Subcutaneous adipose tissue (tissue), 4 donors: ENCODE data around the gene NDRG3. TPM values are rescaled to one million over a fixed set of nuclear protein-coding genes. Genes with fewer than 3 reads are reported as not detected.

Source experiments
- CTCF ChIP-seq: fragments of 450-650 bp; IDR thresholded peaks from one replicate; pipeline ENCODE4 v1.5.1; 2016; ENCODE audit warnings: low read depth, mild to moderate bottlenecking, control low read depth, antibody characterized with exemption, moderate library complexity
- total RNA-seq, 4 donors: library from RNA; depleted of rRNA; stranded (reverse); fragments of >200 nt; gene quantifications; one replicate each; pipeline ENCODE4 v1.1.0, GENCODE V29; 2016

NDRG3 gene
- total RNA-seq, 4 donors from 2014 or later: 11.5 to 25.2 (median 20.2) TPM

- no peak for TF ChIP-seq CTCF
Observed at GRCh38 chr20:36760647-36761046, 14.8 kb upstream of the NDRG3 start.

GRCh38 chr20:36758276-36758675 is 12.4 kb upstream of the NDRG3 start:
- no peak for TF ChIP-seq CTCF

- no peak for TF ChIP-seq CTCF
Observed at GRCh38 chr20:36756496-36756895, 10.6 kb upstream of the NDRG3 start.

- TF ChIP-seq CTCF: no peak
Observed at GRCh38 chr20:36754656-36755222, 8.8 kb upstream of the NDRG3 start.

- no peak for TF ChIP-seq CTCF
Observed at GRCh38 chr20:36752582-36752981, 6.7 kb upstream of the NDRG3 start.

- no peak for TF ChIP-seq CTCF
Observed at GRCh38 chr20:36745234-36745926, 510 bp downstream of the NDRG3 start.

- TF ChIP-seq CTCF: no peak
Observed at GRCh38 chr20:36744764-36745191, 1.1 kb downstream of the NDRG3 start.
